ENCODE results near the gene SIGLEC5.

Gene SIGLEC5

GRCh38 chr19:51598159-51598915 lies 31.9 kb downstream of the SIGLEC5 start:
- no peak for DNase-seq (ENCODE audit: low read depth)
- TF ChIP-seq CTCF (IDR thresholded peaks at IDR 0.05; ENCODE audit: low read depth, low read length, missing control alignments) = no peak
- no peak overlapping the region for H3K4me3 ChIP-seq (ENCODE audit: low read depth, low read length)

- no peak for DNase-seq (ENCODE audit: low read depth)
- no peak for TF ChIP-seq CTCF (IDR thresholded peaks at IDR 0.05; ENCODE audit: low read depth, low read length, missing control alignments)
- no peak overlapping the region for H3K4me3 ChIP-seq (ENCODE audit: low read depth, low read length)
Measured at GRCh38 chr19:51595190-51596175, 34.7 kb downstream of the SIGLEC5 start.

GRCh38 chr19:51594774-51595109 lies 35.5 kb downstream of the SIGLEC5 start:
- H3K4me3 ChIP-seq (ENCODE audit: low read depth, low read length) = peak overlapping the region; percentile 66
- TF ChIP-seq CTCF (IDR thresholded peaks at IDR 0.05; ENCODE audit: low read depth, low read length, missing control alignments) = no peak
- DNase-seq (ENCODE audit: low read depth) = no peak

DNA sequence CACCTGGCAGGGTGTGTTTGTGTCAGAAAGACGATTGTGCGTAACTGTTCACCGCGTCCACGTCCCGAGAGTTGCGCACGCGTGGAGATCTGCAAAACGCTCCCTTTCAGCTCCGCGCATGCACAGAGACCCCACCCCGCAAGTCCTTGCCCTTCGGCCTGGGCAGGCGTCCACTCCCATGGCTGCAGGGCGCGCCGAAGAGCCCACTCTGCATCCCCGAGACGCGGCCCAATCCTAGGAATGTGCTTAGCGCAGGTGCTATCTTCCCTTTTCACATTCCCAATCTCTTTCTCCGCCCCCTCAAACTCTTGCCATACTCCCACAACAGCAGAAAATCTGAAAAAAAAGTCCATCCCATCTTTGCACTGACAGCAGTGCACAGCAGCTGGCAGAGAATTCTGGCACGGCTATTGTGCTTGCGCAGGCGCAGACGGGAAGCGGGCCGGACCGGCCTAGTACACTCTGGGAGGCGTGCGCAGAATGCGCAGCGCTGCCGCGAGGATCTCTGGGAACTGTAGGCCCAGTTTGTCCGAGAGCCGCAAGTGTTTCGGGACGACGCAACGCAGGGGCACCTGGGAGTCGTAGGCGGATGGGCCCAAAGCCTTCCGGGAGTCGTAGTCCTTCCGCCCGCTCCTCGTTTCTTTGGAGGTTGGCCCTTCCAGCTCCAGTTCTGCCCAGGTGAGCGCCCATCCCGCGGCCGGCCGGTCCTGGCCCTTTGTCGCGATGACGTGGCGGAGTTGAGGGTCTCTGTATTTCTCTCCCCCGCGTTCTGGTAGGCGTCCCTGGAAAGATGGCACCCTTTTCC lies 36.0 kb downstream of the SIGLEC5 start:
- peak; percentile 94 for DNase-seq (ENCODE audit: low read depth)
- no peak for TF ChIP-seq CTCF (IDR thresholded peaks at IDR 0.05; ENCODE audit: low read depth, low read length, missing control alignments)
- peak overlapping the region; percentile 66 for H3K4me3 ChIP-seq (ENCODE audit: low read depth, low read length)

- H3K4me3 ChIP-seq (ENCODE audit: low read depth, low read length) = peak overlapping the region; percentile 66
- TF ChIP-seq CTCF (IDR thresholded peaks at IDR 0.05; ENCODE audit: low read depth, low read length, missing control alignments) = no peak
- DNase-seq (ENCODE audit: low read depth) = no peak
Measured at GRCh38 chr19:51593138-51593890, 36.9 kb downstream of the SIGLEC5 start.

GRCh38 chr19:51592521-51592920 lies 37.7 kb downstream of the SIGLEC5 start:
- H3K4me3 ChIP-seq (ENCODE audit: low read depth, low read length) = no peak overlapping the region
- no peak for DNase-seq (ENCODE audit: low read depth)
- TF ChIP-seq CTCF (IDR thresholded peaks at IDR 0.05; ENCODE audit: low read depth, low read length, missing control alignments) = no peak
